Measurements from ENCODE around the gene AMMECR1. TPM values are rescaled to one million over a fixed set of nuclear protein-coding genes. Genes with fewer than 3 reads are reported as not detected.

Gene AMMECR1
- total RNA-seq (2022; extraction: Qiagen RNA extraction): 6.3 to 7.1 TPM (median 6.5 TPM) in 5 replicates

DNA sequence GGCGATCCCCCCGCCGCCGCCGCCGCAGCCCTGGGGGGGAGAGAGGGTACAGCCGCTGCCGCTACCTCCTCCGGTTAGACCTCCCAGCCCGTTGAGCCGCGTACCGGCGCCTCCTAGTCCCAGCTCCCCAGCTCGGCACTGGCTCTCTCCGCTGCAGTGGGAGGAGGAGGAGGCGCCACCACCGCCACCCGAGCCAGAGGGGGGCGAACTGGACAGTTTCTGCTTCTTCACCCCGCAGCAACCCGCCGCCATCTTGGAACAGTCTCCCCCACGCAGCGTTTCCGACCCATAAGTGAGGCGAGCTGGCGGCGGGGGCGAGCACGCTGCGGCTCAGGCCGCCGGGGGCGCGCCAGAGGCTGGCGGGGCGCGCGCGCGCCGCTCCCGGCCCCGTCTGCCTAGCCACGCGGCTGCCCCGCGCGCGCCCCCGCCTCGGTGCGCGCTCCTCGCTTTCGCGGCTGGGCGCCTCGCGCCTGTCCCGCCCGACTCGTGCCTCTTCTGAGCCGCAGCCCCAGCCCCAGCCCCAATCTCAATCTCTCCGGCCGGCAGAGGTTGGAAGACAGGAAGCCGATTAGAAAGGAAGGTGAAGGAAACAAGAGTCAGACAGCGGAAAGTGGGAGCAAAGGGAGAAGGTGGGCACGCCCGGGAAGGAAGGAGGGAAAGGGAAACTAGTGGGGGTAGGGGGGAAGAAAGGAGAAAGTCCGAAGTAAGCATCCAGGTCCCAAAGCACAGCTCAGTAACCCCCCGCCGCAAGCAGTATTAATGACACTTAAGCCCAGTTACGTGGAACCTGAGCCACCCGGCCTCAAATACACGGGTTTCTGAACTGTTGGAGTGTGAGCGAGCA is at the start of gene AMMECR1:
Gene AMMECR1, minus strand, starts transcription at position 266 of the 844 bp plus-strand sequence. Its CDS starts 14 bp downstream, at position 252.

DNA sequence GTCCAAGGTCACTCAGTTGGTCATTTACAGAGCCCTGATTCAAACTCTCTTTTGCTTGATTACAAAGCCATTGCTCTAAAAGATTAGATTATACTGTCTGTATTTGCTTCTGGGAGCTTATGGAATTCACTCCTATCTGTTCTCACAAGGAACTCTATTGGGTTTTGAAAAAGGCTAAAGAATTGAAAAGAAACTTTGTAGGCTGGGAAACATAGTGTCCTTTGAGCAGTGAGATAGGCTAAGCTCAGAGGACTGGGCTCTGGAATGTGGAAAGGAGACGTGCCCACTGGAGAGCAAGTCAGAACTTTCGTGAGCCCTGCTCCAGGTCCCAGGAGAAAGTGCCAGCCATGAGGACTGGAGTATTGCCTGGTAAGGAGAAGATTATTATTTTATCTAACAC is 40.7 kb upstream of the AMMECR1 start, which contains the start of gene RTL9:
Gene RTL9, plus strand, starts transcription at position 301 of the 400 bp plus-strand sequence. CDS start 91,770 bp downstream, outside the sequence.

Other genes starting within 250 kb of the AMMECR1 start
- 0.05 to 0.08 TPM (median 0.06 TPM) in 5 replicates for gene RTL9, start 40.8 kb upstream of the AMMECR1 start, total RNA-seq (2022; extraction: Qiagen RNA extraction)